HCT116 (cell line): ENCODE data around the gene KCNC2. TPM values are rescaled to one million over a fixed set of nuclear protein-coding genes. Genes with fewer than 3 reads are reported as not detected.

Source experiments
- ATAC-seq: fragments of 200-7000 bp; cut with Tn5 transposase; 2 replicates; pipeline ENCODE4 v1.9.1; 2020; ENCODE audit warnings: mild to moderate bottlenecking, moderate library complexity
- BruUV-seq: library from RNA; stranded (reverse); fragments of 400-500 nt; replicated peaks from 2 replicates; lab custom pipeline; 2021; lab: Mats Ljungman, UMichigan
- CTCF ChIA-PET: fragments of 300-600 bp; sonication (Branson Sonifier 250); formaldehyde crosslinking; loops from one replicate; lab custom pipeline; 2021; ENCODE audit warnings: antibody characterized with exemption; lab: Charles Lee
- POLR2A ChIA-PET: fragments of 300-600, 350-600 bp; sonication (Branson Sonifier 250); formaldehyde crosslinking; loops from one replicate; lab custom pipeline; 2021; ENCODE audit warnings: antibody characterized with exemption; lab: Charles Lee
- RAD21 ChIA-PET, 2 experiments: fragments of 300-600 bp; sonication (Branson Sonifier 250); formaldehyde crosslinking; loops; one replicate each; lab custom pipeline; 2023; ENCODE audit warnings: low total read pairs in 2 of 2; ENCODE audit not compliant: uncharacterized antibody in 2 of 2, unreplicated experiment in 2 of 2, low non-redundant PET in 1 of 2; lab: Charles Lee
- DNase-seq: peaks from one replicate; pipeline ENCODE4 v3.0.0-alpha.2; 2010; ENCODE audit warnings: low read depth, low spot score
- H2AFZ ChIP-seq: fragments of 200-600 bp; shearing (Covaris generic), sonication (generic); 2 replicates; pipeline ENCODE4 v1.6.1; 2017; ENCODE audit warnings: low read depth, mixed run types, mixed read lengths, antibody characterized with exemption, low read length; ENCODE audit not compliant: poor library complexity, severe bottlenecking
- H3K27ac ChIP-seq: 2 replicates; pipeline ENCODE4 v1.5.1; 2012; ENCODE audit warnings: low read depth, low read length
- H3K27me3 ChIP-seq: fragments of 200-600 bp; sonication (generic); 2 replicates; pipeline ENCODE4 v1.6.1; 2016; ENCODE audit warnings: mixed run types, low read length, mixed read lengths; ENCODE audit not compliant: insufficient read depth
- H3K36me3 ChIP-seq, 2 experiments: fragments of 200-500 bp in 1 of 2; fragments of 200-600 bp in 1 of 2; sonication (Bioruptor generic) in 1 of 2; sonication (generic) in 1 of 2; 2 replicates each; pipeline versions ENCODE4 v1.5.1 to v1.6.1; 2014 to 2016; ENCODE audit warnings: low read length in 2 of 2, inconsistent platforms in 1 of 2, mixed read lengths in 1 of 2, mixed run types in 1 of 2; ENCODE audit not compliant: insufficient read depth in 2 of 2, control insufficient read depth in 1 of 2
- H3K4me1 ChIP-seq, 2 experiments: fragments of 200-600 bp in 1 of 2; sonication (generic) in 1 of 2; 2 replicates each; pipeline versions ENCODE4 v1.5.1 to v1.6.1; 2012 to 2017; ENCODE audit warnings: low read length in 2 of 2, inconsistent platforms in 1 of 2, mild to moderate bottlenecking in 1 of 2, mixed read lengths in 1 of 2, mixed run types in 1 of 2, moderate library complexity in 1 of 2; ENCODE audit not compliant: insufficient read depth in 2 of 2, control insufficient read depth in 1 of 2
- H3K4me2 ChIP-seq: fragments of 200-600 bp; sonication (generic); 2 replicates; pipeline ENCODE4 v1.6.1; 2017; ENCODE audit warnings: mixed run types, low read length, mixed read lengths
- H3K4me3 ChIP-seq, 2 experiments: fragments of 200-600 bp in 1 of 2; sonication (generic) in 1 of 2; replicated peaks in 1 of 2; 2 replicates each; pipeline ENCODE4 v1.5.1; 2011 to 2016; ENCODE audit warnings: low read length in 2 of 2, control low read depth in 1 of 2, low read depth in 1 of 2, mild to moderate bottlenecking in 1 of 2, mixed read lengths in 1 of 2, mixed run types in 1 of 2
- H3K79me2 ChIP-seq: fragments of 200-600 bp; sonication (generic); 2 replicates; pipeline ENCODE4 v1.6.1; 2017; ENCODE audit warnings: mild to moderate bottlenecking, mixed run types, low read length, moderate library complexity, mixed read lengths; ENCODE audit not compliant: insufficient read depth
- H3K9ac ChIP-seq: fragments of 200-600 bp; sonication (generic); 2 replicates; pipeline ENCODE4 v1.6.1; 2016; ENCODE audit warnings: low read length, mixed read lengths
- H3K9me2 ChIP-seq: fragments of 200-600 bp; sonication (generic), shearing (Covaris generic); 2 replicates; pipeline ENCODE4 v1.6.1; 2017; ENCODE audit warnings: mixed run types, mild to moderate bottlenecking, moderate library complexity; ENCODE audit not compliant: insufficient read depth
- H3K9me3 ChIP-seq, 2 experiments: fragments of 200-500 bp in 1 of 2; fragments of 200-600 bp in 1 of 2; sonication (Bioruptor generic) in 1 of 2; sonication (generic) in 1 of 2; 2 replicates each; pipeline ENCODE4 v1.6.1; 2014 to 2017; ENCODE audit warnings: low read length in 2 of 2, mixed read lengths in 2 of 2, inconsistent platforms in 1 of 2, low read depth in 1 of 2, mild to moderate bottlenecking in 1 of 2, mixed run types in 1 of 2, moderate library complexity in 1 of 2; ENCODE audit not compliant: control insufficient read depth in 1 of 2, insufficient read depth in 1 of 2
- H4K20me1 ChIP-seq: fragments of 200-600 bp; sonication (generic), shearing (Covaris generic); 2 replicates; pipeline ENCODE4 v1.6.1; 2017; ENCODE audit warnings: mixed run types, mild to moderate bottlenecking, moderate library complexity; ENCODE audit not compliant: insufficient read depth
- ELF1 ChIP-seq: IDR thresholded peaks from 2 replicates; pipeline ENCODE4 v1.6.1; 2012; ENCODE audit warnings: low read depth, borderline replicate concordance
- EZH2phosphoT487 ChIP-seq: fragments of 200-600 bp; IDR thresholded peaks from 2 replicates; pipeline ENCODE4 v1.6.1; 2018; ENCODE audit warnings: antibody characterized with exemption, borderline replicate concordance
- POLR2AphosphoS5 ChIP-seq: IDR thresholded peaks from 2 replicates; pipeline ENCODE4 v1.6.1; 2011; ENCODE audit warnings: mild to moderate bottlenecking, low read depth, low read length, moderate library complexity
- REST ChIP-seq: IDR thresholded peaks from 2 replicates; pipeline ENCODE4 v1.6.1; 2012; ENCODE audit warnings: low read depth
- intact Hi-C: fragments of 100-400 bp; cut with micrococcal nuclease; formaldehyde crosslinking; loops from 2 replicates; pipeline ENCODE4 v1.10.0; 2022
- total RNA-seq: library from RNA; stranded (reverse); gene quantifications from one replicate; pipeline ENCODE4 v1.2.1, GENCODE V29; 2021; ENCODE audit not compliant: unreplicated experiment
- TF ChIP-seq, protein P1 (sequence below), 3 experiments: fragments of 200-600 bp in 1 of 3; sonication (generic) in 1 of 3; IDR thresholded peaks in 2 of 3; conservative IDR thresholded peaks in 1 of 3; 2 replicates each; pipeline ENCODE4 v1.5.1; 2012 to 2017; ENCODE audit warnings: low read depth in 2 of 3, low read length in 2 of 3, antibody characterized with exemption in 1 of 3, borderline replicate concordance in 1 of 3, control low read depth in 1 of 3, mild to moderate bottlenecking in 1 of 3, mixed read lengths in 1 of 3, mixed run types in 1 of 3, moderate library complexity in 1 of 3; ENCODE audit not compliant: insufficient read depth in 1 of 3

The KCNC2 gene
- total RNA-seq, 1 experiment from 2014 or later = not detected

DNA sequence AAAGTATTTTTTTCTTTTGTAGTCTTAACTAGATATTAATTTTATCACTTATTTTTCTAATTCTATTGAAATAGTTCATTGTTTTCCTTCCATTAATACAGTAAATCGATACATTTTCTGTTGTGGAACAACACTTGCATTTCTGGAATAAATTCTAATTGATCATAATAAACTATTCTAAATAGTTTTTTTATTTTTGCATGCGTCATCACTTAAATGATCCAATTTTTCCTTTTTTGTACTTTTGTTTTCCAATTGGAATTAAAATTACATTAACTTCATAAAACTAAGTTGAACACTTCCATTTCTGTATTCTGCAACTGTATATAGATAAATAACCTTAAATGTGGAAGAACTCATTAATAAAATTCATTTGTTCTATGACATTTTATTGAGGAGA, 202.5 kb downstream of the KCNC2 start (continued):
- TF ChIP-seq REST = no peak
- no peak for TF ChIP-seq EZH2phosphoT487
- TF ChIP-seq ELF1 = no peak

DNA sequence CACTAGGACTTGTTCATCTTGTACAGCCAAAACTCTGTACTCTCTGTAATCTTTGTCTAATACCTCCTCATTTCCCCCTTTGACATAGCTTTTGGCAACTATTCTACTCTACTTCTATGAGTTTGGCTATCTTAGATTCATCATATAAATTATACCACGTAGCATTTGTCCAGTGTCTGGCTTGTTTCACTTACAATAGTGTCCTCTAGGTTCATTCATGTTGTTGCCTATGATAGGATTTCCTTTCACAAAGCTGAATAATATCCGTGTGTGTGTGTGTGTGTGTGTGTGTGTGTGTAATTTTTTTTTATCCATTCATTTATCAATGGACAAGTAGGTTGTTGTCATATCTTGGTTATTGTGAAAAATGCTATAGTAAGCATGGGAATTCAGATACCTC, 209.5 kb downstream of the KCNC2 start:
- Histone ChIP-seq H3K36me3 (no peaks in the 10 kb centered on the region), H2AFZ (peak overlapping the region; percentile 67), H3K9me3 (no peaks in the 10 kb centered on the region), H3K9me2 (no peaks in the 10 kb centered on the region; the same call in 1 of the 2 replicates), H3K4me2 (no peak overlapping the region), H3K79me2 (no peaks in the 10 kb centered on the region), H3K4me1 (no peaks in the 10 kb centered on the region), H3K4me3 (no peak overlapping the region), H3K9ac (no peak overlapping the region), H3K27me3 (no peaks in the 10 kb centered on the region), H3K27ac (no peak overlapping the region), H4K20me1 (no peaks in the 10 kb centered on the region)
- DNase-seq = no peak
- POLR2A ChIA-PET = no interaction called here
- ATAC-seq = no peak
- CTCF ChIA-PET = no interaction called here
- RAD21 ChIA-PET = no interaction called here
- intact Hi-C loops = no loop called here
- TF ChIP-seq, protein P1, sequence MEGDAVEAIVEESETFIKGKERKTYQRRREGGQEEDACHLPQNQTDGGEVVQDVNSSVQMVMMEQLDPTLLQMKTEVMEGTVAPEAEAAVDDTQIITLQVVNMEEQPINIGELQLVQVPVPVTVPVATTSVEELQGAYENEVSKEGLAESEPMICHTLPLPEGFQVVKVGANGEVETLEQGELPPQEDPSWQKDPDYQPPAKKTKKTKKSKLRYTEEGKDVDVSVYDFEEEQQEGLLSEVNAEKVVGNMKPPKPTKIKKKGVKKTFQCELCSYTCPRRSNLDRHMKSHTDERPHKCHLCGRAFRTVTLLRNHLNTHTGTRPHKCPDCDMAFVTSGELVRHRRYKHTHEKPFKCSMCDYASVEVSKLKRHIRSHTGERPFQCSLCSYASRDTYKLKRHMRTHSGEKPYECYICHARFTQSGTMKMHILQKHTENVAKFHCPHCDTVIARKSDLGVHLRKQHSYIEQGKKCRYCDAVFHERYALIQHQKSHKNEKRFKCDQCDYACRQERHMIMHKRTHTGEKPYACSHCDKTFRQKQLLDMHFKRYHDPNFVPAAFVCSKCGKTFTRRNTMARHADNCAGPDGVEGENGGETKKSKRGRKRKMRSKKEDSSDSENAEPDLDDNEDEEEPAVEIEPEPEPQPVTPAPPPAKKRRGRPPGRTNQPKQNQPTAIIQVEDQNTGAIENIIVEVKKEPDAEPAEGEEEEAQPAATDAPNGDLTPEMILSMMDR (IDR thresholded peaks at IDR 0.05 in 2 of 3, conservative IDR thresholded peaks at IDR 0.05 in 1 of 3; ENCODE audit: borderline replicate concordance in 1 of 3, insufficient read depth in 1 of 3, low read depth in 2 of 3, low read length in 2 of 3) = no peak
- no peak for TF ChIP-seq POLR2AphosphoS5
- no TSS peak for BruUV-seq
